ENCODE measurements around the gene ENO1. TPM values are rescaled to one million over a fixed set of nuclear protein-coding genes. Genes with fewer than 3 reads are reported as not detected.

ENO1 gene
- total RNA-seq, 4 donors from 2014 or later = 355 to 741 (median 478) TPM

DNA sequence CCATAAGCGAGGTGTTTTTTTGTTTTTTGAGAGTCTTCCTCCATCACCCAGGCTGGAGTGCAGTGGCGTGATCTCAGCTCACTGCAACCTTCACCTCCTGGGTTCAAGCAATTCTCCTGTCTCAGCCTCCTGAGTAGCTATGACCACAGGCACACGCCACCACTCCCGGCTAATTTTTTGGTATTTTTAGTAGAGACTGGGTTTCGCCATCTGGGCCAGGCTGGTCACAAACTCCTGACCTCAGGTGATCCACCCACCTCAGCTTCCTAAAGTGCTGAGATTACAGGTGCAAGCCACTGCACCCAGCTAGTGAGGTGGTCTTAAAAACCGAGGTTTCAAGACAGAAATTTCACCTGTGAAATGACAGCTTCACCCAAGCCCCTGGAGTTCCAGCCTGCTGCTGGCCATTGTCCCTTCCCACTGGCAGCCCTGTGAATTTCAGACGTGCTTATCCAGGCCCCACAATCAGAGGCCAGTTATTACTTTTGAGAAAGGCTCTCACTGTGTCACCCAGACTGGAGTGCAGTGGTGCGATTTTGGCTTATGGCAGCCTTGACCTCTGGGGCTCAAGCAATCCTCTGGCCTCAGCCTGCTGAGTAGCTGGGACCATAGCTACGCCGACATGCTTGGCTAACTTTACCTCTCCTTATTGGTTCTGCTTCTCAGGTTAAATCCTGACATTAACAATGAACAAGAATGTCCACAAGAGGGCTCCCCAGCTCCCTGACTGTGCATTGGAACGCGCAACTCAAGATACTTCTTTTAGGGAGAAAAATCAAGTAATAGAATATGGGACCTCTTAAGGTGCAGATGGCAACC, 19.4 kb downstream of the ENO1 start:
- Histone ChIP-seq H3K9me3 (no peaks in the 10 kb centered on the region), H3K4me3 (replicated peaks in 1 of 3) (no peak overlapping the region), H3K4me1 (peaks cover 19 to 29% of the 10 kb centered on the region in 2 donors), H3K36me3 (peaks cover 36 to 50% of the 10 kb centered on the region in 2 donors), H3K27ac (peak overlapping the region; percentile 23 to 74 (median 45)), H3K27me3 (no peaks in the 10 kb centered on the region)
- intact Hi-C loops (cut with DNase I) = no loop called here
- TF ChIP-seq, protein P1, sequence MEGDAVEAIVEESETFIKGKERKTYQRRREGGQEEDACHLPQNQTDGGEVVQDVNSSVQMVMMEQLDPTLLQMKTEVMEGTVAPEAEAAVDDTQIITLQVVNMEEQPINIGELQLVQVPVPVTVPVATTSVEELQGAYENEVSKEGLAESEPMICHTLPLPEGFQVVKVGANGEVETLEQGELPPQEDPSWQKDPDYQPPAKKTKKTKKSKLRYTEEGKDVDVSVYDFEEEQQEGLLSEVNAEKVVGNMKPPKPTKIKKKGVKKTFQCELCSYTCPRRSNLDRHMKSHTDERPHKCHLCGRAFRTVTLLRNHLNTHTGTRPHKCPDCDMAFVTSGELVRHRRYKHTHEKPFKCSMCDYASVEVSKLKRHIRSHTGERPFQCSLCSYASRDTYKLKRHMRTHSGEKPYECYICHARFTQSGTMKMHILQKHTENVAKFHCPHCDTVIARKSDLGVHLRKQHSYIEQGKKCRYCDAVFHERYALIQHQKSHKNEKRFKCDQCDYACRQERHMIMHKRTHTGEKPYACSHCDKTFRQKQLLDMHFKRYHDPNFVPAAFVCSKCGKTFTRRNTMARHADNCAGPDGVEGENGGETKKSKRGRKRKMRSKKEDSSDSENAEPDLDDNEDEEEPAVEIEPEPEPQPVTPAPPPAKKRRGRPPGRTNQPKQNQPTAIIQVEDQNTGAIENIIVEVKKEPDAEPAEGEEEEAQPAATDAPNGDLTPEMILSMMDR (IDR thresholded peaks at IDR 0.05) = peak; percentile 55 to 87 (median 76)
- no peak for TF ChIP-seq POLR2A (IDR thresholded peaks at IDR 0.05)
- WGBS, 2 donors = 60 to 67% methylated on average over 12 of the region's 12 CpGs
- peak; percentile 82 to 86 for DNase-seq

DNA sequence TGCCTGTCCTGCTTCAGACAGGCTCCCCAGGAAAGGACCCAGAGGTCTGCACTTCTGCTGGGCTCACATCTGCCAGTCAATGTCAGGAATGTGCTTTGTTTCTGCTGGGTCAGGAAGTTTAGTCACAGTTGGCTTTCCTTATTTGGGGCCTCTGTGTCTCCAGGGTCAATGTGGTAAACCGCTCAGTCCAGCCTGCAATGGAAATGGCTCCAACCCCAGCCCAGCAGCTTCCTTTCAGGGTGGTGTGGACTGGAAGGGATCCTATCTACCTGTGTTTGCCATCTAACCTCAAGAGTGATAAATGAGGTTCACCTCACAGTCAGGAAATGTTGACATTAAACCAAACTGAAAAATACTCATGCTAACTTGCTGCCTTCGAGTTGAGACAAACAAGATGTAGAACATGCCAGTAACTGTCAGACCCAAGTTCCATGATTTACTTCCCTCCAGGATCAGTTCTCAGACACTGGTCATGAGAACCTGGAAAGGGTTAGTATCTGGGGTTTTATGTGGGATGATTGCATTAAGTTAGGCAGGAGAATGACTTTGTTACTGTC, 20.3 kb downstream of the ENO1 start:
- 38 to 48% methylated on average over 1 to 2 of the region's 2 CpGs for WGBS, 2 donors
- H3K4me1 ChIP-seq = peaks cover 19 to 29% of the 10 kb centered on the region in 2 donors
- intact Hi-C loops (cut with DNase I) = no loop called here
- H3K27me3 ChIP-seq = no peaks in the 10 kb centered on the region
- H3K9me3 ChIP-seq = no peaks in the 10 kb centered on the region
- DNase-seq = no peak
- TF ChIP-seq, protein P1 (IDR thresholded peaks at IDR 0.05) = no peak
- H3K36me3 ChIP-seq = peaks cover 27 to 41% of the 10 kb centered on the region in 2 donors
- no peak overlapping the region for H3K4me3 ChIP-seq (replicated peaks in 1 of 3)
- H3K27ac ChIP-seq = peak overlapping the region; percentile 4 to 74 (median 45)

DNA sequence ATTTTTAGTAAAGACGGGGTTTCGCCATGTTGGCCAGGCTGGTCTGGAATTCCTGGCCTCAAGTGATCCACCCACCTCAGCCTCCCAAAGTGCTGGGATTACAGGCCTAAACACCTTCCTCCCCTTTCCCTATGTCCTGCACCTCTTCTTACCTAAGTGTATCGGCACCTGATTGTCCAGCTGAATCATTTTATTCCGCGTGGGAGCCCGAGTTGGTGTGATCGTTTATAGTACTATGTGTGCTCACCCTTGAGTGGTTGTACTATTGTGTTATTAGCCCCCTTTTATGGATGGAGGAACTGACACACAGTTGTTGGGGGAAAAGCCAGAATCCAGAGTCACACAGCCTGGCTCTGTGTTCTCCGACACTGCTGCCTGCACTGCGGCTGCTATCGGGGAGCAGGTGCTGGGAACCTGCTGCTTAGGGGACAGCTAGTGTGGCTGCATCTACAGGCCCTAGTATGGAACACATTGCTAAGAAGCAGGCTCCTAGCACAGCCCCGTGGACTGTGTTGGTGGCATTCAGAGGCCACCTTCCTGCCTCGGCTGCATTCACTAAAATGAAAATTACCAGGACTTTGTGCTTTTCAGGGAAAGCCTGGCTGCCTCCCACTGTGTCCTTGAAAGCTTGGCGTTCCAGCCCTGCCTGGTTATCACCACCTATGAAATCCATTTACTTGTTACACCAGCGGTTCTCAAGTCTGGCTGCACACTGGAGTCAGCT, 21.6 kb downstream of the ENO1 start:
- WGBS, 2 donors = 74 to 78% methylated on average over 14 of the region's 14 CpGs
- Histone ChIP-seq H3K4me1 (peaks cover 19 to 29% of the 10 kb centered on the region in 2 donors), H3K9me3 (no peaks in the 10 kb centered on the region), H3K27ac (peak overlapping the region; percentile 4 to 74 (median 45)), H3K36me3 (peaks cover 15 to 28% of the 10 kb centered on the region in 2 donors), H3K27me3 (no peaks in the 10 kb centered on the region), H3K4me3 (replicated peaks in 1 of 3) (no peak overlapping the region)
- peak; percentile 55 to 56 for DNase-seq
- no peak for TF ChIP-seq POLR2A (IDR thresholded peaks at IDR 0.05)
- TF ChIP-seq, protein P1 (IDR thresholded peaks at IDR 0.05) = no peak
- intact Hi-C loops (cut with DNase I) = no loop called here

DNA sequence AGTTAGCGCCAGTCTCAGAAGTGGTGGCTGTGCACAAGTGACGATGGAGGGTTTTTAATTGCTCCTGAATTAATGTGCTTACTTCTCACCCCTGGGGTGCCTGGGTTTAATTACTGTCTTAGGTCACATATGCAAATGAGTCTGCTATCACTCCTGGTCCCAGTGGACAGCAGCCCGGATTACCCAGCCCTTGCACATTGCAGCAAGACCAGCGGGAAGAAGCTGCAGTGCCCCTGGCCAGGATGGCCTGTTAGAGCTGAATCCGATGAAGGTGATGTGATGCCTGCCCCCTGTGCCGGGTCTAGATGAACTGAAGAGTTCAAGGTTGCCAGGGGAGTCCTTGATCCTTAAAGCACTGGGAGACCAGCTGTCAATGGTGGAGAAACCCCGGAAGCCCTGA, 24.2 kb downstream of the ENO1 start:
- Histone ChIP-seq H3K4me1 (peaks cover 18 to 26% of the 10 kb centered on the region in 2 donors), H3K4me3 (replicated peaks in 1 of 3) (no peak overlapping the region), H3K9me3 (no peaks in the 10 kb centered on the region), H3K27ac (no peak overlapping the region), H3K27me3 (no peaks in the 10 kb centered on the region), H3K36me3 (peaks cover 0 to 8% of the 10 kb centered on the region in 2 donors)
- WGBS, 2 donors = 88 to 96% methylated on average over 6 to 7 of the region's 7 CpGs
- no peak for TF ChIP-seq POLR2A (IDR thresholded peaks at IDR 0.05)
- TF ChIP-seq, protein P1 (IDR thresholded peaks at IDR 0.05) = no peak
- intact Hi-C loops (cut with DNase I) = no loop called here
- DNase-seq = no peak
